ENCODE data around the gene DNASE1L2. TPM values are rescaled to one million over a fixed set of nuclear protein-coding genes. Genes with fewer than 3 reads are reported as not detected.

The DNASE1L2 gene
- total and polyA plus RNA-seq, 2 experiments from 2014 or later = 0.23 to 0.80 TPM

DNA sequence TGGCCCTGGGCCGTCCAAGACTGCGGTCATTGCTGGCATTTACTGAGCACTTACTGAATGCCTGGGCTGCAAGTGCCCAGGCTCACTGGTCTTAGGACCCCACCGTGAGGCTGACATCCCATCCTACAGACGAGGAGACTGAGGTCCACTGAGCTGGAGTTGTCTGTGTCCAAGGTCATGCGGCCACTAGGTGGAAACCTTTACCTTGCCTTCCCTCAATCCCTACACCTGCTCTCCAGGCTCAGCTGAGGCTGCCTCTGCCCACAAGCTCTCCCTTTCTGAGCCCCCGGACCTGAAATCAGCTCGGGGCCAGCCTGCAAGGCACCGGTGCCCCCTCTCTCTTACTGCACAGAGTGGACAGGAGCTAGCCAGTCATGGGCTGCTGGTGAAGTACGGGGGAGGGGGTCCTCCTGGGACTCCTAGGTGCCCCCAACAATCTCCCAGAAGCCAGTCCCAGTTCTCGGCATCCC, 41.4 kb upstream of the DNASE1L2 start:
- no peaks in the 10 kb centered on the region for H3K9me3 ChIP-seq (ENCODE audit: low read depth)
- no peak overlapping the region for H3K27ac ChIP-seq
- TF ChIP-seq, protein P1, sequence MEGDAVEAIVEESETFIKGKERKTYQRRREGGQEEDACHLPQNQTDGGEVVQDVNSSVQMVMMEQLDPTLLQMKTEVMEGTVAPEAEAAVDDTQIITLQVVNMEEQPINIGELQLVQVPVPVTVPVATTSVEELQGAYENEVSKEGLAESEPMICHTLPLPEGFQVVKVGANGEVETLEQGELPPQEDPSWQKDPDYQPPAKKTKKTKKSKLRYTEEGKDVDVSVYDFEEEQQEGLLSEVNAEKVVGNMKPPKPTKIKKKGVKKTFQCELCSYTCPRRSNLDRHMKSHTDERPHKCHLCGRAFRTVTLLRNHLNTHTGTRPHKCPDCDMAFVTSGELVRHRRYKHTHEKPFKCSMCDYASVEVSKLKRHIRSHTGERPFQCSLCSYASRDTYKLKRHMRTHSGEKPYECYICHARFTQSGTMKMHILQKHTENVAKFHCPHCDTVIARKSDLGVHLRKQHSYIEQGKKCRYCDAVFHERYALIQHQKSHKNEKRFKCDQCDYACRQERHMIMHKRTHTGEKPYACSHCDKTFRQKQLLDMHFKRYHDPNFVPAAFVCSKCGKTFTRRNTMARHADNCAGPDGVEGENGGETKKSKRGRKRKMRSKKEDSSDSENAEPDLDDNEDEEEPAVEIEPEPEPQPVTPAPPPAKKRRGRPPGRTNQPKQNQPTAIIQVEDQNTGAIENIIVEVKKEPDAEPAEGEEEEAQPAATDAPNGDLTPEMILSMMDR (IDR thresholded peaks at IDR 0.05; ENCODE audit: poor library complexity) = peak; percentile 51
- TF ChIP-seq EZH2phosphoT487 (IDR thresholded peaks at IDR 0.05; ENCODE audit: low read depth, severe bottlenecking, unreplicated experiment) = no peak
- TF ChIP-seq EZH2 (IDR thresholded peaks at IDR 0.05; ENCODE audit: borderline replicate concordance) = no peak
- H3K4me2 ChIP-seq = peak overlapping the region; percentile 92
- 18% methylated on average over 10 of the region's 10 CpGs for WGBS (ENCODE audit: low lambda C conversion rate, missing lambda C conversion rate)
- peaks cover 23% of the 10 kb centered on the region for H3K27me3 ChIP-seq
- no peak overlapping the region for H2AFZ ChIP-seq
- no peaks in the 10 kb centered on the region for H4K20me1 ChIP-seq (ENCODE audit: insufficient read depth, poor library complexity, severe bottlenecking)
- H3K9me2 ChIP-seq (replicated peaks; ENCODE audit: insufficient read depth) = no peaks in the 10 kb centered on the region
- no peaks in the 10 kb centered on the region for H3K79me2 ChIP-seq
- peaks cover 10% of the 10 kb centered on the region for H3K4me1 ChIP-seq (ENCODE audit: insufficient read depth)
- DNase-seq (ENCODE audit: low spot score) = peak; percentile 69
- H3K36me3 ChIP-seq (replicated peaks; ENCODE audit: insufficient read depth, low read depth) = no peaks in the 10 kb centered on the region
- H3K4me3 ChIP-seq = no peak overlapping the region

DNA sequence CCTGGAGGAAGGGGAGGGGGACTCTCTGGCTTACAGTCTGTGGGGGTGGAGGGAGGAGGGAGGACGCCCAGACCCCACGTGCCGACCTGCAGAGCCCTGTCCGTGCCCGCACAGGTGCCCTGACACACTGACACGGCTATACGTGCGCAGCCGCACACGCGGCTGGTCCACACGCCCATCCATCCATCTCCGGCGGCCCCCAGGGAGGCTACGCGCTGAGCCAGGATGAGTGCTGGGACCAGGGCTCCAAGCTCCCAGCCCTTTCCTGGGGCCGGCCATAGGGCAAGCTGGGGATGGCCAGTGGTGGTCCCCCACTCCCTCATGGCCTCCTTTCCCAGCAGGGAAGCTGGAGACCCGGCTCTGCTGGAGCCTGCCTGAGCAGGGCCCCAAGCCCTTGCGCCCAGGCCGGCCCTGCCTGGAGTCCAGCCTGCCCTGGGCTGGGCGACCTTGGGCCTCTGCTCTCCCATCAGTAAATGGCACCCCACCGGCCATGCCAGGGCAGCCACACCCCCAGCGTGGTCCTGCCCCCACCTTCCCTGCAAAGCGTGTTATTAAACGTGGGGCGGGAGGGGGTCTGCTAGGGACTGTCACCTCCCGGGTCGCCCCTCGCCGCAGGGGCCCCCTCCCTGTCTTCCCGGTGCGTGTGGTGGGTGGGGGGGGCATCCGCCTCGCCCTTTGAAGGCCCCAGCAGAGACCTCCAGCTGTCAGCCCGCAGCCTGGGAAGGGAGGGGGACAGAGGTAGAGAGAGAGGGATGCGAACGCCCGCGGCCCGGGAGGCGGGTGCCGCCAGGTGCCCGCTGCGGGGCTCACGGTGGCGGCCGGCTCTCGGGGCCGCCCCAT, 40.7 kb upstream of the DNASE1L2 start:
- Histone ChIP-seq H3K9me3 (ENCODE audit: low read depth) (no peaks in the 10 kb centered on the region), H4K20me1 (ENCODE audit: insufficient read depth, poor library complexity, severe bottlenecking) (no peaks in the 10 kb centered on the region), H3K4me2 (peak overlapping the region; percentile 92), H3K27me3 (peaks cover 23% of the 10 kb centered on the region), H3K27ac (no peak overlapping the region), H3K9me2 (replicated peaks; ENCODE audit: insufficient read depth) (no peaks in the 10 kb centered on the region), H3K79me2 (no peaks in the 10 kb centered on the region), H3K36me3 (replicated peaks; ENCODE audit: insufficient read depth, low read depth) (no peaks in the 10 kb centered on the region), H3K4me3 (peak overlapping the region; percentile 36), H2AFZ (no peak overlapping the region), H3K4me1 (ENCODE audit: insufficient read depth) (peaks cover 10% of the 10 kb centered on the region)
- TF ChIP-seq EZH2 (IDR thresholded peaks at IDR 0.05; ENCODE audit: borderline replicate concordance) (no peak), EZH2phosphoT487 (IDR thresholded peaks at IDR 0.05; ENCODE audit: low read depth, severe bottlenecking, unreplicated experiment) (no peak)
- TF ChIP-seq, protein P1 (IDR thresholded peaks at IDR 0.05; ENCODE audit: poor library complexity) = no peak
- 14% methylated on average over 31 of the region's 49 CpGs for WGBS (ENCODE audit: low lambda C conversion rate, missing lambda C conversion rate)
- DNase-seq (ENCODE audit: low spot score) = no peak

DNA sequence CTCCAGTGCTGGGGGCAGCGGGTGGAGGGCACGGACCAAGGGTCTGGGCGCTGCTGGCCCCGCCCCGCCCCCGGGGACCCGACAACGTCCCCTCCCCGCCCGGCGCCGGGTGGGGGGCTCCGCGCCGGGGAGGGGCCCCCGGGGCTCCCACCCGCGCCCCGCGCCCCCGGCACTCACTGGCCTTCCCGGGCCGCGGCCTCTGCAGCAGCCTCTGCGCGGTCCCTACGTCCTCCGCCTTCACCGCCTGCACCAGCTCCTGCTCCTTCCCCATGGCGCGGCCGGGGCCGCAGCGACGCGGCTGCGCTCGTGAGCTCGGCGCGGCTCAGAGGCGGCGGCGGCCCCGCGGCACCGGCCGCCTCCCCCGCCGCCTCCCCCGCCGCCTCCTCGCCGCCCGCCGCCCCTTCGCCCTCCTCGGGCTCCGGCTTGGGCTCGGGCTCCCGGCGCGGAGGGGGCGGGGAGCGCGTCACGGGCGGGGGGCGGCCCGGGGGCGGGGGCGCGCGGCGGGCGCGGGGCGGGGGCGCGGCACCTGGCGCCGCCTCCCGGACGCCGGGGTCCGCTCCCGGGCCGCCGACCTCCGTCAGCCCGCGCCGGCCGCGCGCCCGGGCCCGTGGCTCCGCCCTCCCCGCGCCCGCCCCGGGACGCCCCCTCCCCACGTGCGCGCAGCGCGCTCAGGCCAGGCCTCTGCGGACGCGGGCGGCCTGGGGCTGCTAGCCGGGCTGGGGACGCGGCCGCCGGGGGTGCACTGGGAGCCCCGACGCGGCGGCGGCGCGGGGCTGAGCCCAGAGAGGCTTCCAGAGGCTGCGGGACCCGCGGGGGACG, 39.9 kb upstream of the DNASE1L2 start, which contains the start of gene CASKIN1:
CASKIN1 (minus strand) TSS at position 444 of the 819 bp plus-strand sequence; CDS start at position 271, 173 bp downstream.
- H3K4me3 ChIP-seq = peak within 1 kb of the TSS; percentile 36
- peak; percentile 69 for DNase-seq (ENCODE audit: low spot score)
- no peak within 1 kb of the TSS for H3K27ac ChIP-seq
- H3K9me2 ChIP-seq (replicated peaks; ENCODE audit: insufficient read depth) = no peaks in the 10 kb centered on the region
- H3K4me1 ChIP-seq (ENCODE audit: insufficient read depth) = peaks cover 10% of the 10 kb centered on the region
- H4K20me1 ChIP-seq (ENCODE audit: insufficient read depth, poor library complexity, severe bottlenecking) = no peaks in the 10 kb centered on the region
- H3K36me3 ChIP-seq (replicated peaks; ENCODE audit: insufficient read depth, low read depth) = no peaks in the 10 kb centered on the region
- H3K79me2 ChIP-seq = no peaks in the 10 kb centered on the region
- 5% methylated on average over 4 of the region's 129 CpGs for WGBS (ENCODE audit: low lambda C conversion rate, missing lambda C conversion rate)
- no peaks in the 10 kb centered on the region for H3K9me3 ChIP-seq (ENCODE audit: low read depth)
- TF ChIP-seq, protein P1 (IDR thresholded peaks at IDR 0.05; ENCODE audit: poor library complexity) = no peak
- no peak for TF ChIP-seq EZH2 (IDR thresholded peaks at IDR 0.05; ENCODE audit: borderline replicate concordance)
- H3K4me2 ChIP-seq = peak within 1 kb of the TSS; percentile 92
- peaks cover 23% of the 10 kb centered on the region for H3K27me3 ChIP-seq
- no peak within 1 kb of the TSS for H2AFZ ChIP-seq

Measured in hepatocyte (in vitro differentiated cells).